Fibroblast of peridontal ligament (primary cell): ENCODE measurements around the gene MSMP.

Experiments
- DNase-seq: peaks from one replicate; pipeline ENCODE4 v3.0.0-alpha.2; 2010; ENCODE audit errors: extremely low read depth

Gene MSMP

DNA sequence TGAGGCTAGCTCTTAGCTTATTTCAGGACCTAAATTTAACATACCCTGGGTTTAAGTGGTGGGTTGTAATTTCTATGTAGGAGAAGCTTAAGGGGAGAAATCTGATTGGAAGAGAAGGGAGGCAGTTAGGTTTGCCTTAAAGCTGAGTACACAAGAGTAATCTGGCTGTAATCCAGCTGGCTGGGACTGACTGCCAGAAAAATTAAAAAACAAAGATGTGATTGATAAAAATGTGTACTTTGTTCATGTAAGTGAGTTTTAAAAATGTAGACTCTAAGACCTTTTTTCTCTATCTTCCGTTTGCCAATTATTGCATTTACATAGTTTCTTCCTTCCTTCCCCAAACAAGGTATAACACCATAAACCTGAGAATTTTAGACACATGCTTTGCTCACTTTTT is 17.5 kb upstream of the MSMP start:
- no peak for DNase-seq

DNA sequence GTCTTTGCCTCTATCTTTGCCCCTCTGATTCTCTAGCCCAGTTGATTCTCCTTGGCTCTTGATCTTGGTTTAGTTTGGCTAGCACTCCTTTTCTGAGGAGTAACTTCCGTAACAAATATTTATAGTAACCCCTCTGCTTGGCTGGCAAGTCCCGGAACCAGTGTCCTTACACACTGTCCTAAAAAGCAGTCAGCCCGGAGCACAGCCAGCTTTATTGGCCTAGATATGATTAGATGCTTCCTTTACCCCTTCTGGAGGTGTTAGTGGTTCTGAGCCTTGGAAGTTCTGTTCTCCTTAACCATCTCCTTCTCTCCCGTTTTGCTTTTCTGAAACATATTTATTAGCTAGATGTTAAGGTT is 17.0 kb upstream of the MSMP start:
- DNase-seq: no peak

DNA sequence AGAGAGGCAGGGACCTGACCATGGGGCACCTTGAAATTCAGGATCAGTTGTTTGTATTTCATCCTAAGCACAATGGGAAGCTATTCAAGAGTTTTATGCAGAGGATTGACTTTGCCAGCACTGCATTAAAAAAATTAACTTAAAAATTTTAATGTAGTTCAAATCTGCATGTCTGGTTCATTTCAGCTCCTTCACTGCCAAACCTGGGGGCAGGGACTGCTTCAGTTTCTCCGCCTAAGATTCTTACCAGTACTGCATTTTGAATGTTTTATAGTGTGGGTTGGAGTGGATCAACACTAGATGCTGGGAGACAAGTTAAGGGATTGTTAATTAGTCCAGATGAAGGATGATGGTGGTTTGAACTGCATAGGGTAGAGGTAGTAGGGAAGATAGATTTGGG is 15.7 kb upstream of the MSMP start:
- DNase-seq: no peak

DNA sequence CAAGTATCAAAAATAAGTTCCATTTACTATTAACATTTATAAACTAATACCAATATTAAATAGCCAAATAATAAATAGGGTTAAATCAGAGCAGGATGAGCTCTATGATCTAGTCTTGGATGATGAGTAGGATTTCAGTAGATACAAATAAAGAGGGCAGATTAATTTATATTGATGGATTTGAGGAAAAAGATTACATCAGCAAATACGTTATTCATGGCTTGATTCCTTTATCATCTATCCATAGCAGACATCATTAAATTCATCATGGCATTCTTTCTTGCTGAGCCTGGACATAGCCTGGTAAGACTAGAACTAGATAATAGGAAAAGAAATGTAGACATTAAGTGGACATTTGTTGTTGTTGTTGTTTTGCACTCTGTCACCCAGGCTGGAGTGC is 13.4 kb upstream of the MSMP start:
- DNase-seq: no peak

DNA sequence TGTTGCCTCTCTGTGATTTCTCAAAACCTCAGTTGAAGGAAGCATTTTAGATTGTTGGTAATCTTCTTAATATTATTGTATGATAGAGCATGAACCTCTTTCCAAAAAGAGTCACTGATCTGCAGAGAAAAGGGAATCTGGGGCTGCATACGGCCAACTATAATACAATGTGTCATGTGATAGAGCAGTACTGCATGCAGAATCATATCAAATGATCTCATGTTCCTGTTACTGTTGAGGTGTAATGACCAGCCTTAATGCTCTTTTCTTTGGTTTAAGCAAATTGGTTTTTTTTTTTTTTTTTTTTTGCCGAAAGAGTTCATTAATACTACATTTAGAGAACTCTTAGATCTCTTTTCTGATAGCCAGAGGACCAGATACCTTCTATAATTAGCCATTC is 12.9 kb upstream of the MSMP start:
- DNase-seq: no peak

DNA sequence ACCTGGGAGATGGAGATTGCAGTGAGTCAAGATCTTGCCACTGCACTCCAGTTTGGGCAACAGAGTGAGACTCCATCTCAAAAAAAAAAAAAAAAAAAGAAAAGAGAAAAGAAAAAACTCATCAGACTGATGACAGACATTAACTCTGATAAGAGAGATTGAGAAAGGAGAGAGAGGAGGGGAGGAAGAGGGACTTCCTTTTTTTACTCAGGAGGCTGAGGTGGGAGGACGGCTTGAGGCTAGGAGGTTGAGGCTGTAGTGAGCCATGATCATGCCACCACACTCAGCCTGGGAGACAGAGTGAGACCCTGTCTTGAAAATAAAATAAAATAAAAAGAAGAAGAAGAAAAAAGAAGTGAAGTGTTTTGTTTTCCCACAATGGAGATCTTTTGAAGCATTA is 9.7 kb upstream of the MSMP start:
- no peak for DNase-seq

DNA sequence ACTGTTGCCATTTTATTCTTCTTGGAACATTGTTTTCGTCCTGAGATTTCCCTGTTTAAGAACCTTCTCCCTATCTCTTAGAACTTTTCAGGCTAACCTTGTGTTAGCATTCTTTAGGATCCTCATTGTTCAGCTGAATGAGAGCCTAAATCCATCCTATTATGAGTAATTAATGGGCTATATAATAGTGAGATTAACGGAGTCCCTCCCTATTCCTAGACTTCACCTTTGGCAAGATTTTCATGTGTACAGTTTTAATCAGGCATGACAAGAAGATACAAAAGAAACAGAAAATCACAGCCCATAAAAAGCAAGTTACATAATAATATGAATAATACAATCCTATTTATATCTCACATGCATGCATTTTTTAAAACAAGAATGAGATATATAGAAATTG is 9.1 kb upstream of the MSMP start:
- DNase-seq: no peak

DNA sequence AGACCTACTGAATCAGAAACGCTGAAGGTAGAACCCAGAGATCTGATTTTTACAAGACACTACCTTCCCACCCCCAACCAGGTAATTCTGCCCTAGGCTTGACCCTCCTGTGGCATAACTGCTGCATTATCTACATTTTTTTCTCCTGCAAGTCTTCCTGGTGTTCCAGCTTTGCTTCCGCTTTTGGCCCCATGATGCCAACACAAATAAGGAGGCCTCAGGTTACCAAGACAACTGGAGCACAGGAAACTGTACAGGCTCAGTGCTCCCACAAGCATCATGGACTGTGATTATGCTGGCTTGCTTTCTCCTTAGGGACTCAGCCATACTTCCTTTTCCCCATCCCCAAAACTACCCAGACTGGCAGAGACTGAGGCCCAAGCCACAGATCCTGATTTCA is 6.6 kb upstream of the MSMP start:
- peak; percentile 41 for DNase-seq

DNA sequence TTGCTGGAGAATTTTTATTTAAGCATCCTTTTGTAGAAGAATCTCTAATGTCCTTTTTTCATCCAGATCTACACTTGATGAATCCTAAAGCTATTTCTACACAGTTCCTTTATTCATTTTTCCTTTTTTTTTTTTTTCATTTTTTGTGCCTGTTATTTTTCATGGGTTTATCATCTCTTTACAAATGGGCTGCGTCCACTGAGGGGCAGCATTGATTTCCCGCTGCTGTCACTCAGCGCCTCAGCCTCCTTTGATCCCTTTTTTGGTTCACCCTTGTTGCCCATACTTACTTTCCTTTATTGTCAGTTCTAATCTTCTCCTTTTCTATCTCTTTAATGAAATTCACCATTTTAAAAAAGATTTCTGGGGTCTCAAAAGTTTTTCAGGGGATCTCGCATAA is 5.7 kb upstream of the MSMP start:
- no peak for DNase-seq

DNA sequence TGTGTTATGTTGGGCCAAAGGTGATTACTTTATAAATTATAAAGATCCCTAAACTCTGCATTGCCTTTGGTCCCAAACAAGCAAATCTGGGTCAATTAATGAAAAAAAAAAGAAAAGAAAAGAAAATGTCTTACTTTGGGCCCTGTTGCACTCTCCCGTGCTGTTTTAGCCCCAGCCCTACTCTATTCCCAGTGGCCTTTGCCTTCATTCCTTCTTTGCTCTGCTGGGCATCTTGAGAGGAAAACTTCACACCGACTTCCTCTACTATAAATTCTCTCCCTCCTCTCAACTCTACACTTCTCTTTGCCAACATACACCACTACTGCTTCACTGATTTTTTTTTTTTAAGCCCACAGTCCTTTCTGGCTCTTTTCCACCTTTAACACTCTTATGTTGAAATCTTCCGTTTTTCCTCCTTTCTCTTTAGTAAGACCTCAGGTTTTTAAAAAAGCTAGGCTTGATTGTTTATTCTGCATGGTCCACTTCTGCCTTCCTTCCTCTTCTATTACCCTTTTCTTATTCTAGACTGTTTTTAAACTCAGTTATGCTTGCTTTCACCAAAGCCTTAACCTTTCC is 4.5 kb upstream of the MSMP start:
- peak; percentile 45 for DNase-seq

DNA sequence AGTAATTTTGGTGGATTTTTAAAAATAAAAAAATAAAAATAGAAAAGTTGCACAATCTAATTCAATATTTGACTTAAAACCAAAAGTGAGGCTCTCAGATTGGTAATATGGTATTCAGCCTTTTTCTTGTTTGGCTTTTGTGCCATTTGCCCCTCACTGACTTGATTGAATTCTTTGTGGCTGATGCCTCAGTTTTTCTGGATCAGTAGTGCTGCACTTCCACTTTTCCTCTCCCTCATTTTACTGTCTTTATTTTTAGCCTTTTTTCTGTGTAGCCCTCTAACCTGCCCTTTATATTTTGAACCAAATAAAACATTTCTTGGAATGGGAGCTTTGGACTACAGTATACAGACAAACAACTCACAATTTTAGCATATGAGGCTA is 3.8 kb upstream of the MSMP start:
- DNase-seq: peak; percentile 21

DNA sequence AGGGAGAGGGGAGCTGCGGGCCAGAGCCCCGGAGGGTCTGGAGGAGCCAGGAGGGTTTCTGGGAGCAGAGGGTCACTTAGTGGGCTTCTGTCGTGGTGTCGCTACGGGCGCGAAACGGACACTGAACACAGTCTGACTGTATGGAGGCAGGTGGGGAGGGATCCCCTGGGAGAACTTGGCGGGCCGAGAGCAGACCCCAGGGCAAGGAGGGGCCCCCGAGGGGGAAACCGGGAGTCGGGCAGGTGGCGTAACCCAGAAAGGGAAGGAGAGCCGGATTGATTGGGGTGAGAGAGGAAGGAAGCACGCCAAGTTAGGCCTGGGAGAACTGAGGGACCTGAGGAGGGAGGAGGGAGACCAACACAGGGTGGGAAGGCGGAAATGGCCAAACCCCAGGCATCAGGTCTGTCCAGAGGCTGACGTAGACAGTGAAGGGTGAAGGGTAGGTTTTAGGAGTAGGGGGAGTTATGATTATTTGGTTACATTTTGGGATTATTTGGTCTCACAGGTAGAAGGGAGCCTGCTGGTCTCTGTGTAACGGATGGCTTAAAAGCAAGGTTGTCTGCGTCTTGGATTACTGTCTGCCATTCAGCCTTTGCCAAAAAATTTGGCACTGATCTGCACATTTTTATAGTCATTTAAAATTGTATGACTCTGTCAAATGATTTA is 3.3 kb upstream of the MSMP start:
- DNase-seq: no peak

DNA sequence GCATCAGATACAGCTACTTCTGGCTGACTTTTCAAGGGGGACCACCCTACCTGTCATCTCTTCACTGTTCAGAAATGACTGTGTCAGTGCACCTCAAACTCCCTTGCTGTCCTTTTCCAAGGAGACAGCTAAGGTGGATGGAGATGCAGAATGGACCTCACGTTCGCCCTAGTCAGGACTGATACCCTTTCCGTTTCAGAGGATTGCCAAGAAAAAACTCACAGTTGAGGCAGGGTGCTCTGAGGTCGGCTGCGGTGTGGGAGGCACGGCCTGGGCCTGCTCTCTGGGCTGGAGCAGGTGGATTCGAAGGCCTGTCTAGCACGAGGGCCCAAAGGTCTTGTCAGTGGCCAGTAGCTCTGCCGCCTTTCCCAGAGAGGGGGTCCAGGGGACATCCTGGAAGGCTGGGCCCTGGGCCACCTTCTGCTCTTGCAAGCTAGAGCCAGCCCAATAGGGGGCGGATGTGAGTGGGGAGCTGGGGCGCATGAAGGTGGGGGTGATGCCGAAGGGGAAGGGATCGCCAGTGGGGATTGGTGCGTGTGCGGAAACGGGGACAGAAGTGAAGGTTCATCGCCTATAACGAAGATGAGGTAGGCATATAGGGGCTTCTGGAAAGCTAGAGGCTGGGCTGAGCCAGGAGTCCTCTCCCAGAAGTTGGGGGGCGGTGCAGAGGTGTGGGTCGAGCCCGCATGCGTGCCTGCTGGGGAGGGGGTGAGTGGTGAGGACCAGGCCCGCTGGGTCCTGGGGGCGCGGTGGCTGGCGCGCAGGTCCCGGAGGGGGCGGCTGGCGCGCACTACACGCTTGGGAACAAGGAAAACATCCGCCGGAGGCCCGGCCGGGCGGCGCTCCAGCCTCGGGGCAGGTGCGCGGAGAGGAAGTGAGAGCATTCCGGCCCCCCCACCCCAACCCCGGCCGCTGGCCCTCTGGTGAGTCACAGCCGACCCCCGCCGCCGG is 2.5 kb upstream of the MSMP start:
- DNase-seq: no peak

DNA sequence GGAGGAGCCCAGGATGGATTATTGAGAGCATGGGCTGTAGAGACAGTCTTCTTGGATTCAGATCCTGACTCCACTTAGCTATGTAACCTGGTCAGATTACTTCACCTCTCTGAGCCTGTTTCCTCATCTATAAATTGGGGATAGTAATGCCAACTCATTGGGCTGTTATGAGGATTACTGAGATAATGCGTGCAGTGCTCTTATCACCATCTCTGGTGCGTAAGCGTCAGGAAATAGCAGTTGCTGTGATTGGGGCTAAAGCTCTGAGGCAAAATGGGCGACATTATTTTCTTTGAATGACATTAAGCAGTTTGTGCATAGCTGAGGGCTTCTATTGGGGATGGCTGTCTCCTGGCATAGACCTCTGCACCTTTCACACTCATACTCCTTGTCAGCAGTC is 995 bp upstream of the MSMP start:
- DNase-seq: no peak

DNA sequence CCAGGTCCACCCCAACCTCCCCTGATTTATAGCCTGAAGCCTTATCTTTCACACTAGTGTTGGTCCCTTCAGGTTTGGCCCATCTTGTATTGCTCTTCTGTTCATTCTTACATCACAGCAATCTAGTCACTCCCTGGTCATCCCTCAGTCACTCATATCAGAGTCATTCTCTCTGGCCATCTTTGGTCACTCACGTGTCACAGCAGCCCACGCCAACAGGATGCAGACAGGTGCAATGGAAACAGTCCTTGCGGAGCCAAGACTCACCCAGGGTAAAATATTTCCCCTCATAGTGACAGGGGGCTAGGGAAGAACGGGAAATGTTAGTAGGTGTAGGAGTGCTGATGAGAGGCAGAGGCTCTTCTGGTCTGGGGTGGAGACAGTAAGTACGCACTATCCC is 610 bp downstream of the MSMP start:
- no peak for DNase-seq

DNA sequence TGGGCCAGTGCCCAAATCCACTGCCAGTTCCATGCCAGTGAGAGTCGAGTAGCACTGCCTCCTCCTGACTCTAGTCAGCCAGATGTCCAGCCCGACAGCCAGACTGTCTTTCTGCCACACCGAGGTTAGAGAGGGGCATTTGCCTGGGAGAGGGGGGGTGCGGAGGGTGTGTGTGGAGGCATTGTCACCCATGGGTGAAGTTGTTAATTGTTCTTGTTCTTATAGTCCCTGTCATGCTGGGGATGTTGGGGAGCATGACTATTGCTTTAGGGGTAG is 3.9 kb downstream of the MSMP start:
- no peak for DNase-seq

DNA sequence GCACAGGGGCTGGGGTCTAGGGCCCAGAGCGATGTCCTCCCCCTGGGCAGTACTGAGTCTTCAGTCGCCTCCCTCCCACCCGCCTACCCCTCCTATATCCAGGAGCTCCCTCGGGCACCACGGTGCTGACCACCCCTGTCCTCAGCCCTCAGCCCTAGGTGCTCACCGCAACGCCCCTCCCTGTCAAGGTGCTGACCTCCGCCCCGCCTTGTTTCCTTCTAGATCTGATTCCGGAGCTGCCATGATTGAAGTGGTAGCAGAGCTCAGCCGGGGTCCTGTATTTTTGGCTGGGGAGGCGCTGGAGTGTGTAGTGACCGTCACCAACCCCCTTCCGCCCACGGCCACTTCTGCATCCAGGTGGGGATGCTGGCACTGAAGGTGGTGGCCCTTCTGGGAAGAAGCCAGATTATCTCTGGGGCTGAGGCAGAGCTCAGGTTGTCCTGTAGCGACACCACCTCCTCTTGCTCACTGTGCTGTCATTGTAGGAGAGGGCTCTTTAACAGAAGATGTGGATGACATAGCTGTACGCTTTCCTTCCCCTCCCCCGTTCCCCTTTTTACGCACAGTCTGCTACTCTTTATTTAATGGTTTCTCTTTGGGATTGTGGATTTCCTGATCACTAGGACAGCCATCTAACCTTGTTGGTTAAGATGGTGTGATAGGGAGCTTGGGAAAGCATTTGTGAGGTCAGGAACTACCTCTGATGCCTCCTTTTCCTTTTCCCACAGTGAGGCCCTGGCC is 4.4 kb downstream of the MSMP start:
- DNase-seq: no peak

DNA sequence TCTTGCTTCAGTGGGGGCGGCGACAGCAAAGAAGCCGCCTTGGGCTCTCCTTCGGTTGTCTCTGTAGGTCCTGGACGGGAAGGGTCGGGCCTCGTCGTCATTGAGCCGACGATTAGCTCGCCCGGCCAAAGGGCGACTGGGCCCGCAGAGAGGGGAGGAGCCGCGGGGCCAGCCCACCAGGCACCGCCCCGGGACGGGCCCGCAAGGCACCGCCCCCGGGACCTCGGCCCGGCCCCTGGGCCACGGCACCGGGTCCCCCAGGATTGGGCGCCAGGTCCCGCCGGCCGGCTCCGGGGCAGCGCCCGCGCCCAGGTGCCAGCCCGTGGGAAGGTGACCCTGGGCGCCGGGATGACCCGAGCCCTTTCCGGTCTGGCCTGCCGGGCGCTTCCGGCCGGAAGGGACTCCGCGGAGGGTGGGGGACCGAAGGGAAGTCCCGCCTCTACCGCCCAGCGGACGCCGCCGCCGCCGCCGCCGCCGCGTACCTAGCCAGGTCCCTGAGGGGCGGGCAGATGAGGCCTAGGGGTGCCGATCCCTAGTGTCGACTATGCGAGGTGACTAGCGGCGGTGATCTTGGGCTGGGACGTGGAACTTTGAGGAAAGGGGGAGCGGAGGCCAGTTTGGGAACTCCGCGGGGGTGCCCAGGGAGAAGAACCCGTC is 5.1 kb downstream of the MSMP start, which contains the start of the genes GBA2 and RGP1:
GBA2 (minus strand) TSS at position 371 of the 657 bp plus-strand sequence. CDS start 524 bp downstream, outside the sequence.
RGP1 (plus strand) TSS at position 430 of the 657 bp plus-strand sequence. CDS start 469 bp downstream, outside the sequence.
- peak; percentile 30 for DNase-seq

DNA sequence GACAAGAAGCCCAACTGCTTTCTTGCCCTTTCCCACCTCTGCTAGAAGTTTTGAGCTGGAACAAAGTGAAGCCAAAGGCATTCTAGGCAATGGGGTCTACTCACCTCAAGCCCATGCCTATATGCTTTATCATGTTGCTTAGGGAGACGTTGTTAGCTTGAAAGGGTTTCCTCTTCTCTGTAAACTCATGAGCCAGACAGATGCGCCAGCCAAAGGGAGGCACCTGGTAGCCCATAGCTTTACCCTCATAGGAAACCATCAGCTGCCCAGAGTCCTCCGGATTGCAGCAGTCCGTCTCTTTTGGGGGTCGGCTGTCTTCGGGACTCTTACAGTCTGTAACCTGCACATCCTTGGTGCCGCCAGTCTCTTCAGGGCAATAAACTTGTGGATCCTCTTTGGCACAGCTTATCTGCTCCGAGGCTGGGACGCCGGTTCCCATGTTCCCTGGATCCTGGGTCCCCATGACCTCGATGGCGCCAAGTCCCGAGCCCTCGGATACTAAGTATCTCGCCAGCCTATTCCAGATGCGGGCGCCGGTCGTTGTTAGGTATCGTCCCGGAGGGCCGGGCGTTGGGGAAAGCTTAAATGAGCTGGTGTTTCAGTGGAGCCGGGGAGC is 5.7 kb downstream of the MSMP start:
- no peak for DNase-seq

DNA sequence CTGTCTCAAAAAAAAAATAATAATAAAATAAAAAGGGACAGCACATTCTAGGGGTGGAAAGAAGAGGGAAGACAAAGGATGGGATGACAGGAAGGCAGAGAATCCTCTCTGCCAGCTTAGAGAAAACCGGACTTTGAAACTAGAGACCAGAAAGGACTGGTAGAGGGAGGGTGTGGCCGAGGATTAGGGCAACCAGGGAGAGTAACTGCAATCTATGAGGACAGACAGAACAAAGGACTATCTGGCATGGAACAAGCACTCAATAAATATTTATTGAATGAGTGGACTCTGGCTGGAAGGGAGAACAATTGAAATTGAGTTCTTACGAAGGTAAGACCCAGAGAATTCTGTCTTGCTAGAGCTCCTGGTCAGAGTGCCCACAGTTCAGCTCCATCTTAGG is 7.5 kb downstream of the MSMP start:
- DNase-seq: no peak

DNA sequence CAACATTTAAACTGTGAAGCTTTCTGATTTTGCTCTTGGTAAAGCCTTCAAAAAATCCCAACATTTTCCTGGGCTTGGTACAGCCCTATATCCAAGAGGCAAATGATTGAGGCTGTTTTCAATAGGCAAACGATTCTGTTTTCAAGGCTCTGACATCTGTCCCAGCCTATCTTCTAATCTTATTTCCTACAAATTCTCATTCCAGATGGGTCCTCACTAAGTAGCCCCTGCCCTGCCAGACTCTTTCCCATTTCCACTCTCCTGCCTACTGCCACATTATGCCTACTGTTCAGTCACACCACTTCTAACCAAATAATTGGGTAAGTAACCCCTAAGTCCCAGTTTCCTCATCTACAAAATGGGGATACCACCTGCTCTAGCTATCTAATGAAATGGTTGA is 8.5 kb downstream of the MSMP start:
- no peak for DNase-seq
